Loucy (cell line): ENCODE measurements around the gene BEX3.

Experiments used
- CTCF ChIP-seq: fragments of 200-600 bp; sonication (generic); conservative IDR thresholded peaks from 2 replicates; pipeline ENCODE4 v1.5.1; 2014; ENCODE audit warnings: mild to moderate bottlenecking, antibody characterized with exemption, low read length
- EZH2phosphoT487 ChIP-seq: fragments of 200-600 bp; IDR thresholded peaks from 2 replicates; pipeline ENCODE4 v1.6.1; 2018; ENCODE audit warnings: antibody characterized with exemption, mild to moderate bottlenecking, moderate library complexity, borderline replicate concordance

- no peak for TF ChIP-seq EZH2phosphoT487
- TF ChIP-seq CTCF, result no peak
Measured at GRCh38 chrX:103347682-103348397, 28.5 kb upstream of the BEX3 start.
